ENCODE data around the gene ZEB2. TPM values are rescaled to one million over a fixed set of nuclear protein-coding genes. Genes with fewer than 3 reads are reported as not detected.
A peak's percentile ranks its signal among the peaks of the same experiment; 100 is the strongest.

Gene ZEB2
- polyA plus RNA-seq, 1 donor from 2014 or later, result 2.2 TPM

GRCh38 chr2:144520756-144521487 is 1.0 kb upstream of the ZEB2 start:
- H3K9me3 ChIP-seq (ENCODE audit: low read length), result no peaks in the 10 kb centered on the region
- no peak overlapping the region for H3K9ac ChIP-seq (ENCODE audit: low read length)
- TF ChIP-seq REST (IDR thresholded peaks at IDR 0.05; ENCODE audit: borderline replicate concordance) (no peak), MXI1 (conservative IDR thresholded peaks at IDR 0.05; ENCODE audit: poor library complexity, severe bottlenecking) (no peak), POLR2AphosphoS5 (IDR thresholded peaks at IDR 0.05) (no peak), SMC3 (conservative IDR thresholded peaks at IDR 0.05; ENCODE audit: poor library complexity) (no peak), EP300 (conservative IDR thresholded peaks at IDR 0.05; ENCODE audit: poor library complexity, severe bottlenecking) (no peak), RAD21 (conservative IDR thresholded peaks at IDR 0.05) (no peak), TAF1 (IDR thresholded peaks at IDR 0.05; ENCODE audit: low read depth) (no peak), EZH2 (IDR thresholded peaks at IDR 0.05; ENCODE audit: borderline replicate concordance, insufficient read depth, low read length, poor library complexity, severe bottlenecking) (no peak), CTCF (IDR thresholded peaks at IDR 0.05; ENCODE audit: poor library complexity, severe bottlenecking) (no peak)
- no peaks in the 10 kb centered on the region for H4K20me1 ChIP-seq (ENCODE audit: insufficient read depth)
- no peaks in the 10 kb centered on the region for H3K9me2 ChIP-seq (ENCODE audit: insufficient read depth, low read length)
- H2AFZ ChIP-seq (ENCODE audit: low read depth, low read length), result no peak overlapping the region
- H3K36me3 ChIP-seq (ENCODE audit: insufficient read depth, low read length), result no peaks in the 10 kb centered on the region
- H3K27me3 ChIP-seq (ENCODE audit: insufficient read depth, low read depth, low read length), result peaks cover 47% of the 10 kb centered on the region
- H3F3A ChIP-seq (ENCODE audit: insufficient read depth, low read length, poor library complexity, severe bottlenecking), result no peaks in the 10 kb centered on the region
- no peak overlapping the region for H3K4me2 ChIP-seq (ENCODE audit: low read length)
- no peak overlapping the region for H3K27ac ChIP-seq (ENCODE audit: low read length)
- H3K4me3 ChIP-seq (ENCODE audit: low read length), result no peak overlapping the region
- peaks cover 34% of the 10 kb centered on the region for H3K79me2 ChIP-seq (replicated peaks; ENCODE audit: insufficient read depth, low read length)

- Histone ChIP-seq H3K9ac (ENCODE audit: low read length) (no peak overlapping the region), H3K27ac (ENCODE audit: low read length) (no peak overlapping the region), H2AFZ (ENCODE audit: low read depth, low read length) (no peak overlapping the region), H3K27me3 (ENCODE audit: insufficient read depth, low read depth, low read length) (peaks cover 60% of the 10 kb centered on the region), H3K4me2 (ENCODE audit: low read length) (peak overlapping the region; percentile 69), H3K36me3 (ENCODE audit: insufficient read depth, low read length) (no peaks in the 10 kb centered on the region), H3F3A (ENCODE audit: insufficient read depth, low read length, poor library complexity, severe bottlenecking) (no peaks in the 10 kb centered on the region), H3K9me3 (ENCODE audit: low read length) (no peaks in the 10 kb centered on the region), H3K9me2 (ENCODE audit: insufficient read depth, low read length) (no peaks in the 10 kb centered on the region), H3K4me3 (ENCODE audit: low read length) (peak overlapping the region; percentile 72), H3K79me2 (replicated peaks; ENCODE audit: insufficient read depth, low read length) (peaks cover 47% of the 10 kb centered on the region), H4K20me1 (ENCODE audit: insufficient read depth) (no peaks in the 10 kb centered on the region)
- TF ChIP-seq SMC3 (conservative IDR thresholded peaks at IDR 0.05; ENCODE audit: poor library complexity), result no peak
- no peak for TF ChIP-seq POLR2AphosphoS5 (IDR thresholded peaks at IDR 0.05)
- no peak for TF ChIP-seq TAF1 (IDR thresholded peaks at IDR 0.05; ENCODE audit: low read depth)
- no peak for TF ChIP-seq REST (IDR thresholded peaks at IDR 0.05; ENCODE audit: borderline replicate concordance)
- no peak for TF ChIP-seq CTCF (IDR thresholded peaks at IDR 0.05; ENCODE audit: poor library complexity, severe bottlenecking)
- TF ChIP-seq EP300 (conservative IDR thresholded peaks at IDR 0.05; ENCODE audit: poor library complexity, severe bottlenecking), result no peak
- TF ChIP-seq EZH2 (IDR thresholded peaks at IDR 0.05; ENCODE audit: borderline replicate concordance, insufficient read depth, low read length, poor library complexity, severe bottlenecking), result no peak
- no peak for TF ChIP-seq MXI1 (conservative IDR thresholded peaks at IDR 0.05; ENCODE audit: poor library complexity, severe bottlenecking)
- no peak for TF ChIP-seq RAD21 (conservative IDR thresholded peaks at IDR 0.05)
Measured at GRCh38 chr2:144519597-144519933, 354 bp downstream of the ZEB2 start.
